Measurements from ENCODE around the gene IL32. TPM values are rescaled to one million over a fixed set of nuclear protein-coding genes. Genes with fewer than 3 reads are reported as not detected.

IL32 gene
- total RNA-seq, 1 experiment from 2014 or later: 4.7 TPM

DNA sequence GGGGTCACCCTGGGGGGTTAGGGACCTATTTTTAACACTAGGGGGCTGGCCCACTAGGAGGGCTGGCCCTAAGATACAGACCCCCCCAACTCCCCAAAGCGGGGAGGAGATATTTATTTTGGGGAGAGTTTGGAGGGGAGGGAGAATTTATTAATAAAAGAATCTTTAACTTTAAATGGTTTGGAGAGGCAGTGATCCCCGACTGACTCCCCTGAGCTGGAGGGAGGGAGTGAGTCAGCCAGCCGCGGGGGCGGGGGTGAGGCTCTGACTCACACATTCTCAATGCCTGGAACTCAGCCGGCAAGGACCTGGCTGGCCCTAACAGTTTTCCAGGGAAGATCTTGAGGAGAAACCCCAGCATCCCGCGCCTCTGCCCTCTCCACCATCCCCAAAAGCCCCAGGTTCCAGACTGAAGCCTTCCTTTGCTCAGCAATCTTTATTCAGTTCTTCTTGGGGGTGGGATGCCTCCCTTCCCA is 43.2 kb upstream of the IL32 start:
- peaks cover 18% of the 10 kb centered on the region for H3K36me3 Mint-ChIP-seq
- H3K4me3 Mint-ChIP-seq: peak overlapping the region; percentile 86
- H3K4me1 Mint-ChIP-seq: peaks cover 38% of the 10 kb centered on the region
- DNase-seq (ENCODE audit: low spot score) (peak; percentile 84), ATAC-seq (no peak)
- peaks cover 2% of the 10 kb centered on the region; the same call in 1 of the 2 replicates for H3K27me3 Mint-ChIP-seq (ENCODE audit: low read depth)
- TF ChIP-seq, protein P1, sequence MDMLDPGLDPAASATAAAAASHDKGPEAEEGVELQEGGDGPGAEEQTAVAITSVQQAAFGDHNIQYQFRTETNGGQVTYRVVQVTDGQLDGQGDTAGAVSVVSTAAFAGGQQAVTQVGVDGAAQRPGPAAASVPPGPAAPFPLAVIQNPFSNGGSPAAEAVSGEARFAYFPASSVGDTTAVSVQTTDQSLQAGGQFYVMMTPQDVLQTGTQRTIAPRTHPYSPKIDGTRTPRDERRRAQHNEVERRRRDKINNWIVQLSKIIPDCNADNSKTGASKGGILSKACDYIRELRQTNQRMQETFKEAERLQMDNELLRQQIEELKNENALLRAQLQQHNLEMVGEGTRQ (CRISPR knock-in tag; IDR thresholded peaks at IDR 0.05): no peak
- TF ChIP-seq ETV6 (CRISPR knock-in tag; IDR thresholded peaks at IDR 0.05) (0 out of 2 replicates have a peak, but pooled peaks have one; percentile 24), TEAD4 (CRISPR knock-in tag; IDR thresholded peaks at IDR 0.05) (0 out of 2 replicates have a peak, but pooled peaks have one; percentile 41), ESRRA (CRISPR knock-in tag; IDR thresholded peaks at IDR 0.05; ENCODE audit: borderline replicate concordance) (no peak), NFATC4 (CRISPR knock-in tag; IDR thresholded peaks at IDR 0.05) (no peak)
- TF ChIP-seq, protein P2, sequence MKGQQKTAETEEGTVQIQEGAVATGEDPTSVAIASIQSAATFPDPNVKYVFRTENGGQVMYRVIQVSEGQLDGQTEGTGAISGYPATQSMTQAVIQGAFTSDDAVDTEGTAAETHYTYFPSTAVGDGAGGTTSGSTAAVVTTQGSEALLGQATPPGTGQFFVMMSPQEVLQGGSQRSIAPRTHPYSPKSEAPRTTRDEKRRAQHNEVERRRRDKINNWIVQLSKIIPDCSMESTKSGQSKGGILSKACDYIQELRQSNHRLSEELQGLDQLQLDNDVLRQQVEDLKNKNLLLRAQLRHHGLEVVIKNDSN (CRISPR knock-in tag; IDR thresholded peaks at IDR 0.05): no peak
- POLR2A ChIA-PET: interaction anchor here (0.8 to 17.1 kb wide), 8 partner anchors 7 to 77 kb away, joined by 3 to 502 read pairs (median 6); partner anchors contain the start of genes CLDN9 and ZSCAN10
- CTCF ChIA-PET: interaction anchor here (0.9 to 8.6 kb wide), 9 partner anchors 8 to 39 kb away, joined by 3 to 360 read pairs (median 6); partner anchors contain the start of gene CLDN9
- no peaks in the 10 kb centered on the region for H3K9me3 Mint-ChIP-seq
- peak overlapping the region; percentile 99 for H3K27ac Mint-ChIP-seq

DNA sequence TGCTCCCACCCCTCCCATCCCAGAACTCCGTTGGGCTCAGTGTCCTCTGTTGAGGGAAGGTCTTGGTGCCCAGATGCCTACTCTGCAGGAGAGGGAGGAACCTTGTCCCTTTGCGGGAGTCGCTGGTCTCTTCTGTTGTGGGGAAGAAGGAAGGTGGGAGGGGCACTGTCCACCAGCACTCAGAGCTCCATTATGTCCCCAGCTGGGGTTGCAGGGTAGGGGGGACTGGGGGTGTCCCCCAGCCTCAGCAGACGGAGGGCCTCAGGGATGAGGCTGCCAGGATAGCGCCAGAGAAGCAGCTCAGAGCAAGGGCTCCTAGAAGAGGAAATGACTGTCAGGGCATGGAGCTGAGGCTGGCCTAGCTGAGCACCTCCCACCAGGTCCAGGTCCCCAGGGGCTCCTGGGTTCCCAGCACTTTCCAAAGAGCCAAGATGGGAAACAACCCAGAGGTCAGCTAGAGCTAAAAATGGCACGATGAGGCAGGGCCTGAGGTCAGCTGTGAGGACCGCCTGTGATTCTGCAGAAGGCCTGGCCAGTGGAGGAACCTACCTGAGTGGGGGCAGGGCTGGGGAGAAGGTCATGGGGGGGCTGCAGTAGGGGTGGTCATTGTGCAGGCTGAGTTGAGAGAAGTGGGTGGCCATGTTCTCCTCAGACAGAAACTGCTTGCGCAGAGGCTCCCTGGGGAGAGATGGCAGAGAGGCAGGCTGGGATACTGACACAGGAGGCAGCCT is 42.6 kb upstream of the IL32 start:
- ATAC-seq (no peak), DNase-seq (ENCODE audit: low spot score) (no peak)
- H3K36me3 Mint-ChIP-seq: peaks cover 18% of the 10 kb centered on the region
- CTCF ChIA-PET: interaction anchor here (0.7 to 8.6 kb wide), 11 partner anchors 9 to 128 kb away, joined by 3 to 360 read pairs (median 6); partner anchors contain the start of genes CLDN9 and FLYWCH1
- peaks cover 41% of the 10 kb centered on the region for H3K4me1 Mint-ChIP-seq
- POLR2A ChIA-PET: interaction anchor here (0.6 to 17.1 kb wide), 7 partner anchors 9 to 1231 kb away, joined by 3 to 502 read pairs (median 4); partner anchors contain the start of genes CLDN9 and ZSCAN10
- peak overlapping the region; percentile 99 for H3K27ac Mint-ChIP-seq
- no peaks in the 10 kb centered on the region for H3K9me3 Mint-ChIP-seq
- H3K27me3 Mint-ChIP-seq (ENCODE audit: low read depth): peaks cover 2% of the 10 kb centered on the region; the same call in 1 of the 2 replicates
- H3K4me3 Mint-ChIP-seq: peak overlapping the region; percentile 86
- peak; percentile 35; the same call in 1 of the 2 replicates for TF ChIP-seq ESRRA (CRISPR knock-in tag; IDR thresholded peaks at IDR 0.05; ENCODE audit: borderline replicate concordance)
- 0 out of 2 replicates have a peak, but pooled peaks have one; percentile 13 for TF ChIP-seq FOXK1 (CRISPR knock-in tag; IDR thresholded peaks at IDR 0.05)
- TF ChIP-seq MXD4 (CRISPR knock-in tag; IDR thresholded peaks at IDR 0.05; ENCODE audit: borderline replicate concordance): no peak
- TF ChIP-seq TP53 (CRISPR knock-in tag; IDR thresholded peaks at IDR 0.05): no peak
- TF ChIP-seq NR2C2 (CRISPR knock-in tag; IDR thresholded peaks at IDR 0.05): 0 out of 2 replicates have a peak, but pooled peaks have one; percentile 12
- TF ChIP-seq, protein P3, sequence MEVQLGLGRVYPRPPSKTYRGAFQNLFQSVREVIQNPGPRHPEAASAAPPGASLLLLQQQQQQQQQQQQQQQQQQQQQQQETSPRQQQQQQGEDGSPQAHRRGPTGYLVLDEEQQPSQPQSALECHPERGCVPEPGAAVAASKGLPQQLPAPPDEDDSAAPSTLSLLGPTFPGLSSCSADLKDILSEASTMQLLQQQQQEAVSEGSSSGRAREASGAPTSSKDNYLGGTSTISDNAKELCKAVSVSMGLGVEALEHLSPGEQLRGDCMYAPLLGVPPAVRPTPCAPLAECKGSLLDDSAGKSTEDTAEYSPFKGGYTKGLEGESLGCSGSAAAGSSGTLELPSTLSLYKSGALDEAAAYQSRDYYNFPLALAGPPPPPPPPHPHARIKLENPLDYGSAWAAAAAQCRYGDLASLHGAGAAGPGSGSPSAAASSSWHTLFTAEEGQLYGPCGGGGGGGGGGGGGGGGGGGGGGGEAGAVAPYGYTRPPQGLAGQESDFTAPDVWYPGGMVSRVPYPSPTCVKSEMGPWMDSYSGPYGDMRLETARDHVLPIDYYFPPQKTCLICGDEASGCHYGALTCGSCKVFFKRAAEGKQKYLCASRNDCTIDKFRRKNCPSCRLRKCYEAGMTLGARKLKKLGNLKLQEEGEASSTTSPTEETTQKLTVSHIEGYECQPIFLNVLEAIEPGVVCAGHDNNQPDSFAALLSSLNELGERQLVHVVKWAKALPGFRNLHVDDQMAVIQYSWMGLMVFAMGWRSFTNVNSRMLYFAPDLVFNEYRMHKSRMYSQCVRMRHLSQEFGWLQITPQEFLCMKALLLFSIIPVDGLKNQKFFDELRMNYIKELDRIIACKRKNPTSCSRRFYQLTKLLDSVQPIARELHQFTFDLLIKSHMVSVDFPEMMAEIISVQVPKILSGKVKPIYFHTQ (CRISPR knock-in tag; IDR thresholded peaks at IDR 0.05): no peak
- no peak for TF ChIP-seq CBFB (CRISPR knock-in tag; IDR thresholded peaks at IDR 0.05; ENCODE audit: low read depth)
- TF ChIP-seq TEAD1 (CRISPR knock-in tag; IDR thresholded peaks at IDR 0.05): no peak
- peak; percentile 57; the same call in 1 of the 2 replicates for TF ChIP-seq CREB1 (CRISPR knock-in tag; IDR thresholded peaks at IDR 0.05)
- peak; percentile 75 for TF ChIP-seq NFATC4 (CRISPR knock-in tag; IDR thresholded peaks at IDR 0.05)
- TF ChIP-seq, protein P4, sequence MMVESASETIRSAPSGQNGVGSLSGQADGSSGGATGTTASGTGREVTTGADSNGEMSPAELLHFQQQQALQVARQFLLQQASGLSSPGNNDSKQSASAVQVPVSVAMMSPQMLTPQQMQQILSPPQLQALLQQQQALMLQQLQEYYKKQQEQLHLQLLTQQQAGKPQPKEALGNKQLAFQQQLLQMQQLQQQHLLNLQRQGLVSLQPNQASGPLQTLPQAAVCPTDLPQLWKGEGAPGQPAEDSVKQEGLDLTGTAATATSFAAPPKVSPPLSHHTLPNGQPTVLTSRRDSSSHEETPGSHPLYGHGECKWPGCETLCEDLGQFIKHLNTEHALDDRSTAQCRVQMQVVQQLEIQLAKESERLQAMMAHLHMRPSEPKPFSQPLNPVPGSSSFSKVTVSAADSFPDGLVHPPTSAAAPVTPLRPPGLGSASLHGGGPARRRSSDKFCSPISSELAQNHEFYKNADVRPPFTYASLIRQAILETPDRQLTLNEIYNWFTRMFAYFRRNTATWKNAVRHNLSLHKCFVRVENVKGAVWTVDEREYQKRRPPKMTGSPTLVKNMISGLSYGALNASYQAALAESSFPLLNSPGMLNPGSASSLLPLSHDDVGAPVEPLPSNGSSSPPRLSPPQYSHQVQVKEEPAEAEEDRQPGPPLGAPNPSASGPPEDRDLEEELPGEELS (CRISPR knock-in tag; IDR thresholded peaks at IDR 0.05): no peak
- TF ChIP-seq GABPB1 (CRISPR knock-in tag; IDR thresholded peaks at IDR 0.05): 0 out of 2 replicates have a peak, but pooled peaks have one; percentile 16
- TF ChIP-seq, protein P5, sequence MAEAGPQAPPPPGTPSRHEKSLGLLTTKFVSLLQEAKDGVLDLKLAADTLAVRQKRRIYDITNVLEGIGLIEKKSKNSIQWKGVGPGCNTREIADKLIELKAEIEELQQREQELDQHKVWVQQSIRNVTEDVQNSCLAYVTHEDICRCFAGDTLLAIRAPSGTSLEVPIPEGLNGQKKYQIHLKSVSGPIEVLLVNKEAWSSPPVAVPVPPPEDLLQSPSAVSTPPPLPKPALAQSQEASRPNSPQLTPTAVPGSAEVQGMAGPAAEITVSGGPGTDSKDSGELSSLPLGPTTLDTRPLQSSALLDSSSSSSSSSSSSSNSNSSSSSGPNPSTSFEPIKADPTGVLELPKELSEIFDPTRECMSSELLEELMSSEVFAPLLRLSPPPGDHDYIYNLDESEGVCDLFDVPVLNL (CRISPR knock-in tag; IDR thresholded peaks at IDR 0.05; ENCODE audit: borderline replicate concordance, low read depth): no peak
- TF ChIP-seq, protein P2 (CRISPR knock-in tag; IDR thresholded peaks at IDR 0.05): no peak

All from WTC11 (cell line).